ENCODE measurements around the gene NPHP1.

DNA sequence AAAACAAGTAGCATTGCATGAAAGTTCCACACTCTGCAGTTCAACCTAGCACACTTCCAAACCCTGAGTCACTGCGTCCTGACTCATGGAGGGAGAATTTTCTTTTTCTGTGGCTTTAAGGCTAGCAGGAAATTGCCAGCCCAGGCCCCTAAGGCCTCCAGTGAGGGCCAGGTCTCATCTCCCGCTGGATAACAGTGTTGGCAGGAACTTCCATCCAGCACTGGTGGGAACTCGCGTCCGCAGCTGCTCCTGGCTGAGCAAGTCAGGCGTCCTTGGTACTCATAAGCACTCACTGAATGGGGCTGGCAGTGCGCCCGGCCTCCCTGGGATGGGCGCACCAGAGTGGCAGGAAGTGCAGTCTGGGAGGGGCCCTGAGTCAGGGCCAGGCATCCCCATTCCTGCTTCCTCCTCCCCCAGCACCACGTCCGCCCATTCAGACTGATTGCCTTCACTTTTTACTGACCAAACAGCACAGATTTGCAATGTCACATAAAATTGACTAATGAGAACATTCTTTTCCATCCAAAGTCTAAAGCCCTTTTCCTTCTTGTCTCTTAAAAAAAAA, 103.5 kb downstream of the NPHP1 start:
- TF ChIP-seq ESRRG (CRISPR knock-in tag; IDR thresholded peaks at IDR 0.05) = no peak
- TF ChIP-seq, protein P1, sequence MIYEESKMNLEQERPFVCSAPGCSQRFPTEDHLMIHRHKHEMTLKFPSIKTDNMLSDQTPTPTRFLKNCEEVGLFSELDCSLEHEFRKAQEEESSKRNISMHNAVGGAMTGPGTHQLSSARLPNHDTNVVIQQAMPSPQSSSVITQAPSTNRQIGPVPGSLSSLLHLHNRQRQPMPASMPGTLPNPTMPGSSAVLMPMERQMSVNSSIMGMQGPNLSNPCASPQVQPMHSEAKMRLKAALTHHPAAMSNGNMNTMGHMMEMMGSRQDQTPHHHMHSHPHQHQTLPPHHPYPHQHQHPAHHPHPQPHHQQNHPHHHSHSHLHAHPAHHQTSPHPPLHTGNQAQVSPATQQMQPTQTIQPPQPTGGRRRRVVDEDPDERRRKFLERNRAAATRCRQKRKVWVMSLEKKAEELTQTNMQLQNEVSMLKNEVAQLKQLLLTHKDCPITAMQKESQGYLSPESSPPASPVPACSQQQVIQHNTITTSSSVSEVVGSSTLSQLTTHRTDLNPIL (CRISPR knock-in tag; IDR thresholded peaks at IDR 0.05; ENCODE audit: low read depth) = no peak
- TF ChIP-seq, protein P2, sequence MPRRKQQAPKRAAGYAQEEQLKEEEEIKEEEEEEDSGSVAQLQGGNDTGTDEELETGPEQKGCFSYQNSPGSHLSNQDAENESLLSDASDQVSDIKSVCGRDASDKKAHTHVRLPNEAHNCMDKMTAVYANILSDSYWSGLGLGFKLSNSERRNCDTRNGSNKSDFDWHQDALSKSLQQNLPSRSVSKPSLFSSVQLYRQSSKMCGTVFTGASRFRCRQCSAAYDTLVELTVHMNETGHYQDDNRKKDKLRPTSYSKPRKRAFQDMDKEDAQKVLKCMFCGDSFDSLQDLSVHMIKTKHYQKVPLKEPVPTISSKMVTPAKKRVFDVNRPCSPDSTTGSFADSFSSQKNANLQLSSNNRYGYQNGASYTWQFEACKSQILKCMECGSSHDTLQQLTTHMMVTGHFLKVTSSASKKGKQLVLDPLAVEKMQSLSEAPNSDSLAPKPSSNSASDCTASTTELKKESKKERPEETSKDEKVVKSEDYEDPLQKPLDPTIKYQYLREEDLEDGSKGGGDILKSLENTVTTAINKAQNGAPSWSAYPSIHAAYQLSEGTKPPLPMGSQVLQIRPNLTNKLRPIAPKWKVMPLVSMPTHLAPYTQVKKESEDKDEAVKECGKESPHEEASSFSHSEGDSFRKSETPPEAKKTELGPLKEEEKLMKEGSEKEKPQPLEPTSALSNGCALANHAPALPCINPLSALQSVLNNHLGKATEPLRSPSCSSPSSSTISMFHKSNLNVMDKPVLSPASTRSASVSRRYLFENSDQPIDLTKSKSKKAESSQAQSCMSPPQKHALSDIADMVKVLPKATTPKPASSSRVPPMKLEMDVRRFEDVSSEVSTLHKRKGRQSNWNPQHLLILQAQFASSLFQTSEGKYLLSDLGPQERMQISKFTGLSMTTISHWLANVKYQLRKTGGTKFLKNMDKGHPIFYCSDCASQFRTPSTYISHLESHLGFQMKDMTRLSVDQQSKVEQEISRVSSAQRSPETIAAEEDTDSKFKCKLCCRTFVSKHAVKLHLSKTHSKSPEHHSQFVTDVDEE (CRISPR knock-in tag; IDR thresholded peaks at IDR 0.05) = no peak; the same call in 1 of the 2 replicates
- TF ChIP-seq, protein P3, sequence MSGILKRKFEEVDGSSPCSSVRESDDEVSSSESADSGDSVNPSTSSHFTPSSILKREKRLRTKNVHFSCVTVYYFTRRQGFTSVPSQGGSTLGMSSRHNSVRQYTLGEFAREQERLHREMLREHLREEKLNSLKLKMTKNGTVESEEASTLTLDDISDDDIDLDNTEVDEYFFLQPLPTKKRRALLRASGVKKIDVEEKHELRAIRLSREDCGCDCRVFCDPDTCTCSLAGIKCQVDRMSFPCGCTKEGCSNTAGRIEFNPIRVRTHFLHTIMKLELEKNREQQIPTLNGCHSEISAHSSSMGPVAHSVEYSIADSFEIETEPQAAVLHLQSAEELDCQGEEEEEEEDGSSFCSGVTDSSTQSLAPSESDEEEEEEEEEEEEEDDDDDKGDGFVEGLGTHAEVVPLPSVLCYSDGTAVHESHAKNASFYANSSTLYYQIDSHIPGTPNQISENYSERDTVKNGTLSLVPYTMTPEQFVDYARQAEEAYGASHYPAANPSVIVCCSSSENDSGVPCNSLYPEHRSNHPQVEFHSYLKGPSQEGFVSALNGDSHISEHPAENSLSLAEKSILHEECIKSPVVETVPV (CRISPR knock-in tag; IDR thresholded peaks at IDR 0.05) = no peak
- no peak for TF ChIP-seq SNAI2 (CRISPR knock-in tag; IDR thresholded peaks at IDR 0.05)
- no peak for TF ChIP-seq ZFP30 (CRISPR knock-in tag; IDR thresholded peaks at IDR 0.05)
- no peak for TF ChIP-seq RARB (CRISPR knock-in tag; IDR thresholded peaks at IDR 0.05)
- no peak for TF ChIP-seq ZNF565 (CRISPR knock-in tag; conservative IDR thresholded peaks at IDR 0.05; ENCODE audit: low read depth)
- TF ChIP-seq, protein P4, sequence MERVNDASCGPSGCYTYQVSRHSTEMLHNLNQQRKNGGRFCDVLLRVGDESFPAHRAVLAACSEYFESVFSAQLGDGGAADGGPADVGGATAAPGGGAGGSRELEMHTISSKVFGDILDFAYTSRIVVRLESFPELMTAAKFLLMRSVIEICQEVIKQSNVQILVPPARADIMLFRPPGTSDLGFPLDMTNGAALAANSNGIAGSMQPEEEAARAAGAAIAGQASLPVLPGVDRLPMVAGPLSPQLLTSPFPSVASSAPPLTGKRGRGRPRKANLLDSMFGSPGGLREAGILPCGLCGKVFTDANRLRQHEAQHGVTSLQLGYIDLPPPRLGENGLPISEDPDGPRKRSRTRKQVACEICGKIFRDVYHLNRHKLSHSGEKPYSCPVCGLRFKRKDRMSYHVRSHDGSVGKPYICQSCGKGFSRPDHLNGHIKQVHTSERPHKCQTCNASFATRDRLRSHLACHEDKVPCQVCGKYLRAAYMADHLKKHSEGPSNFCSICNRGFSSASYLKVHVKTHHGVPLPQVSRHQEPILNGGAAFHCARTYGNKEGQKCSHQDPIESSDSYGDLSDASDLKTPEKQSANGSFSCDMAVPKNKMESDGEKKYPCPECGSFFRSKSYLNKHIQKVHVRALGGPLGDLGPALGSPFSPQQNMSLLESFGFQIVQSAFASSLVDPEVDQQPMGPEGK (CRISPR knock-in tag; IDR thresholded peaks at IDR 0.05; ENCODE audit: borderline replicate concordance) = peak; percentile 92
